GM18951 (cell line): Measurements from ENCODE around the gene HSPA2.
A peak's percentile ranks its signal among the peaks of the same experiment; 100 is the strongest.

Experiments used
- POLR2A ChIP-seq: IDR thresholded peaks from 4 replicates; pipeline ENCODE4 v1.6.1; 2011; ENCODE audit warnings: mild to moderate bottlenecking; ENCODE audit not compliant: insufficient read length, insufficient read depth; ENCODE audit errors: extremely low read depth
- in situ Hi-C: fragments of 300-500 bp; cut with MboI; formaldehyde crosslinking; loops from one replicate; pipeline ENCODE4 v1.12.0; 2022; ENCODE audit warnings: low sequenced_read_pairs, mixed read lengths, inconsistent platforms; ENCODE audit not compliant: unreplicated experiment

HSPA2 gene

DNA sequence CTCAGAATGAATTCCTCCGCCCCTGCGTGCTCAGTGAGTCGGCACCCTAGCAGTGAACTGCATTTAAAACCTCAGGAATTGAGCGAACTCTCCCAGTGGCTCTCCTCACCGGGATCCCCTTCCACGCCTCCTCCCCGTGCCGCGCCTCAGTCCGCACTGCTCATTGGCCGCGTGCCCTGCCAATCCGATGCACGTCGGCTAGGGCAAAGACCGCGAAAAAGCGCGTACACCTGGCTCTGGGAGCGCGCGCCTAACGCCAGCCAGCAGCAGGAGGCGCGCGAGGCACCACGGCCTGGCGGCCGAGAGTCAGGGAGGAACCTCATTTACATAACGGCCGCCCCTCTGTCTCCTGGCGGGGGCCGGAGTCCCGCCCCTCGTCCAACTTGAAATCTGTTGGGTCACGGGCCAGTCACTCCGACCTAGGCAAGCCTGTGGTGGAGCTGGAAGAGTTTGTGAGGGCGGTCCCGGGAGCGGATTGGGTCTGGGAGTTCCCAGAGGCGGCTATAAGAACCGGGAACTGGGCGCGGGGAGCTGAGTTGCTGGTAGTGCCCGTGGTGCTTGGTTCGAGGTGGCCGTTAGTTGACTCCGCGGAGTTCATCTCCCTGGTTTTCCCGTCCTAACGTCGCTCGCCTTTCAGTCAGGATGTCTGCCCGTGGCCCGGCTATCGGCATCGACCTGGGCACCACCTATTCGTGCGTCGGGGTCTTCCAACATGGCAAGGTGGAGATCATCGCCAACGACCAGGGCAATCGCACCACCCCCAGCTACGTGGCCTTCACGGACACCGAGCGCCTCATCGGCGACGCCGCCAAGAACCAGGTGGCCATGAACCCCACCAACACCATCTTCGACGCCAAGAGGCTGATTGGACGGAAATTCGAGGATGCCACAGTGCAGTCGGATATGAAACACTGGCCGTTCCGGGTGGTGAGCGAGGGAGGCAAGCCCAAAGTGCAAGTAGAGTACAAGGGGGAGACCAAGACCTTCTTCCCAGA lies at the start of gene HSPA2:
Gene HSPA2 (plus strand): TSS at position 534 of the 995 bp plus-strand sequence. CDS start 109 bp downstream, at position 643.
- peak; percentile 89 for TF ChIP-seq POLR2A
- in situ Hi-C loops = no loop called here

DNA sequence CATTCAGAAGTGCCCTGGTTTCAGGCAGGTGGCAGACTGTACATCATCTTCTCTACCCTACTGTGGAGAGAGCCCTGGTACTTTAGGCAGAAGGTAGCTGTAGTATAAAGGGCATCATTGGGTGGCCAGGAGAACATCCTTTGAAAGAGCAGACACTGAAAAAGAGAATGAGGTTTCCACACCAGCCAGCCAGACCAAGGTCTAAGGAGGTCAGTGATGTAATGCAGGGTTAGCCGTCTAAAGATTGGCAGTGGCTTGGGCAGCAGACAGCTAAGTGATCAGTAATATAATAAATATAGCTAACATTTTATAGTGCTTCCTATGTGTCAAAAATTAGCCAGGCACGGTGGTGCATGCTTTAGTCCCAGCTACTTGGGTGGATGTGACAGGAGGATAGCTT lies 48.9 kb upstream of the HSPA2 start:
- in situ Hi-C loops = no loop called here
- no peak for TF ChIP-seq POLR2A

DNA sequence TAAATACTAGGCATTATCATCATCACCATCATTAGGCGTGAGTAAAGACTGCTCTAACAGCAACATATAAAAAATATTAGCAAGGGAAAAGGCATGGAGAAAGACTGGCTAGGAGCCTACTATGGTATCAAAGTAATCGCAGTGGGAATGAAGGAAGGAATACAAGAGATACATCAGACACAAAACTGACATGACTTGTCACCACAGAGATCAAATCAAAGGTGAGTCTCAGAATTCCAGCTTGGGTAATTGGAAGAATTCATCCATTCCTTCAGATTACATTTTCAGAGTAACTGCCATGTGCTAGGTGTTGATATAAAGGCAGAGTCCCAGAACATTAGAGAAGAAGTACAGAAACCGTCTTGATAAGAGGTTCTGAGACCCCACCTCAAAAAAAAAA lies 47.1 kb upstream of the HSPA2 start:
- in situ Hi-C loops = no loop called here

DNA sequence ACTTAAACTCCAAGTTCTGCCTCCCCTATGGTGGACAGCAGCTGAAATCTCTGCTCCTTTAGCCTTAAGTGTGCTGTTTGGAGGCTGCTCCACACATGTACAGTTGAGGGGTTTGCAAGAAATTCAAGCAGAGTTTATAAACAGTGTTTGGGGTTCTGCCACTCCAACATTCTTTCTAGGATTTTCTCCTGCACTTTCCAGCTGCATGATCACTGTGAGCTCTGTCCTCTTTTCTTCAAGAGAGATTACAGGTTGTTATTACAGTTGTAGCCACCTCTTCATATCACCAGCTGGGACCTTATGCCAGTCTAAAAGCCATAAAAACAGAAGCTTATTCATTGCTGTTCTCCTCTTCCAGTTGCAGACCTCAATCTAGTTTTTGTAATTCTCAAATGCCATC lies 45.3 kb upstream of the HSPA2 start:
- no peak for TF ChIP-seq POLR2A
- in situ Hi-C loops = no loop called here

More for the DNA sequence above, 47.1 kb upstream of the HSPA2 start:
- TF ChIP-seq POLR2A = no peak

DNA sequence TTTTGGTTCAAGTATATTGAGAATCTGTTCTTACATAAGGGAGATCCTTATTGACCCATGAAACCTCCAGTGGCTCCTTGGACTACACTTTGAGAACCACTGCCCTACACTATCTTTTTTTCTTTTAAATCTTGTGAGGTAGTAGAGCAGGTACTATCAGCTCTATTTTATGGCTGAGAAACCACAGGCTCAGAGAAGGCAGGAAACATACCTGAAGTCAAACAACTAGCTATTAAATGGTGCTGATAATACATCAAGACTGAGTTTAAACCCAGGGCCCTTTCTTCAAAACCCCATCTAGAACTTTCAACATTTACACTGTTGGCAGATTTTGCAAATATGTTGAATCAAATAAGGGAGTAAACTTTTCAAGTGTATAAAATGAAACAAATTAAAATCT lies 43.8 kb upstream of the HSPA2 start:
- TF ChIP-seq POLR2A = no peak
- in situ Hi-C loops = no loop called here

DNA sequence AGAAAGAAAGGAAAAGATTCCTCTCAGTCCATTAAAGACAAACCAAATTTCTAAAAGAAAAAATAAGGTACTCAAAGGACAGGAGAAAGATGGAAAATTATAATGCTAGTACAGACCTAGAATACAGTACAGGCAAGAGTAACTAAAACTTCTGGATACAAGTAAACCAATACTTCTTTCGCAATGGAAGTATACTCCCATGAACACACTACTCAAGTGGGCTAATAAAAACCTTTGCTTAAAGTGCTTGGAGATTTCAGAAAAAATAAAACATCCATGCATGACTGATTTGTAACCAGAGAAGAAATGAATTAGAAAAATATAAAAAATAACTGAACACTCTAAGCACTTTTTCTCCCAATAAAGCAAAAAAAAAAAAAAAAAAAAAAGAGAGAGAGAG lies 40.5 kb upstream of the HSPA2 start:
- in situ Hi-C loops = no loop called here
- TF ChIP-seq POLR2A = no peak

DNA sequence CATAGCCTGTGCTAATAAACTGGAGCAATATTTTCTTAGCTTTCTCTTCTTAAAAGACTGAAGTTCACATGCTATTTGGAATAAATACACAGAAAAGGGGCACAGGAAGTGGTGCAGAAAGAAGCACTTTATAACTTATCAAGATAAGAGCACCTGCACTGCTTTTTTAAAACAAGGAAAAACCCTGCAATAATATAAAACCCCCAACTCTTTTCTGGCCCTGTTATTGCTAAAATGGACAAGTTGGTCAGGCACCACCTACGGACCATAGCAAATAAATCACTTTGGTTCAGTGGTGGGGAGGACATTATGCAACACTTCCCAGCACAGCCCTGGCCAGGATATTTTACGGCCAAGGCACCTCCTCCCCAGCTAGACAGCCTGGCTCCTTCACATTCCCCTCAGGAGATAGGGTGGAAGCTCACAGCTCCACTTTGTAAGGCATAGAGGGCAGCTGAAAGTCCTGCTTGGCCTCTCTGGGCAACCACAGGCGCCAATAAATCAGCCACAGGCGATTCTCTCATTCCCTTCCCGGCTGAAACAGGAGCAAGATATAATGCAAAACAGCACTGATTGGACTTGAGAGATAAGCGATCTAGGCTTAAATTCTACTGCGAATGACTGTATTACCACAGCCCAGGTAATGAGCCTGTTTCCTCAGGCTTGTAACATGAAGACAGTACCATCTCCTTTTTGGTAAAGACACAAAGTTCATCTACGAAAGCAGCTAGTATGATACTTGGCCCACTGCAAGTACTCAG lies 39.0 kb upstream of the HSPA2 start:
- TF ChIP-seq POLR2A = no peak
- in situ Hi-C loops = no loop called here

DNA sequence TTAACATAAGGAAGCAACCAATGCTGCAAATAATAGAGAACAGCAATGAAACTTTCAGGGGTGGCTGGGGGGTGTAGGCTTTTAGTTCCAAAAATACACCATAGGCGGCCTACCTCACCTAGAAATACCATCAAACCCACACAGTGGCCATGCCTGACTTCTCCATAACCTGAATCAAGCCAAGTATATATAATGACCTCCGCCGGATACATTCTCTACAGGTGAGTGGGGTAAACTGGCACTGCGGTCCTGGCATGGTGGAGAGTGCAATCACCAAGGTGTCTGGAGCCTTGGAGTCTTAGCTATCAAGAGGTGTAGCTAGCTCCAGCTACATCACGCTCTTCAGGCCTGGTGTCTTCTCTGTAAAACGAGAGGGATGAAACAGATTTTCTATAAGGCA lies 38.1 kb upstream of the HSPA2 start:
- peak; percentile 28 for TF ChIP-seq POLR2A
- in situ Hi-C loops = no loop called here

DNA sequence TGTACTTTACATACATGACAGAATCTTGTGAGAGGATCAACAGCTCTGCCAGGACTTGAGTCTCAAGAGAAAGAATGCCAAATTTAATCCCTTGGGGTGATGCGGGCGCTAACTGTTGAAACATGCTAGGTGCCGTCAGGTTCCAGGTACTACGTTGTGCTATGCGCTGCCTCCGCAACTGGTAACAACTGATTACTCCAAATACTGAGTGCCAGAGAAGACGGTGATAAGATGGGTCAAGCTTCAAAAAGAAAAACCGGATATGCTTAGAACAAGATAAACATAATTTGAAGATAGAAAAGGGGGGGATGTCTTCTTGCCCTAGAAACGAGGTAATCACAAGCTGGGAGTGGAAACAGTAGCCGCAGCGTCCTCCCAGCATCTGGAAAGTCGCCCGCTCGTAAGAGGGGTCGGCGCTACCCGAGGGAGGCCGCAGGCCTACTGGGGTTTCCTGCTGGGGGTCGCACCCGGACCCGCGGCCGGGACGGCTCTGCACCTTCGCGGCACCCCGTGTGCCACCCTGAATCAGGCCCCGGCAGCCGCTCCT lies 37.6 kb upstream of the HSPA2 start:
- in situ Hi-C loops = no loop called here
- TF ChIP-seq POLR2A = no peak

DNA sequence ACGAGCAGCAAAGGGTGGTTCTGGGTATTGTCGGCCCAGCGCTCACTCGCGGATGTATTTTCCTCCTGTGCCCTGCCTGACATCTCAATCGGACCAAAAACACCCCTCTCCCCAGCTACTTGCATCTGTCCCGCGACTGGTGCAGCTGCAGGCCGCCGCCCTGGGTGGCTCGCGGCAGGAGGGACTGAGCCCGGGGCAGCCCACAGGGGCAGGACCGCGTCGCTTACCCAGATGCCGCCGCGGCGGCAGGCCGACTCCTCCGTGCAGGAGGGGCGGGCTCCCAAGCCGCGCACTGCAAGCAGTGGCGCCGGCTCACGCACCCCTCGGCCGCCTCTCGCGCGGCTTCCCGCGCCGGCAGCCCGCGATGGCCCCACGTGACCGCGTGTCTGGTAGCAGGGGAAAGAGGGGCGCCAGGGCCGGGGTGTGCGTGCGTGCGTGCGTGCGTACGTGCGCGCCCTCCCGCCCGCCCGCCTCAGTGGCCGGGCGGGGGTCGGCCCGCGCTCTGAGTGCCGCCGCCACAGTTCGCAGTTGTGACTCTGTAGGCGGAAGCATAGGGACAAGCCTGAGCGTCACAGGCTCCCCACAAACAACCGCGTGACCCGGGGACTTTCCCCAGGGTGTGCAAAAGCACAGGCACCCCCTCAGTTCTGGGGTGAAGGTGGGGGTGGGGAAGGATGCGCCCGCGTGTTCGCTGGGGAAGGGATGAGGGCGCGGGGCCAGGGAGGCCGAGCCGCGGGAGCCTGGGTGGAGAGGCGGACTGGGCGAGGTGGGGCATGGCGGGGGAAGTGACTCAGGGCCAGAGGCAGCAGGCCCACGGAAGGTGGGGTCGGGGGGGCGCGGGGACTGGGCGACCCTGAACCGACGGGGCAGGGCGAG lies 36.9 kb upstream of the HSPA2 start, which contains the start of gene ZBTB25:
Gene ZBTB25 (minus strand): TSS at position 405 of the 876 bp plus-strand sequence. CDS start 13,305 bp downstream, outside the sequence.
- in situ Hi-C loops = no loop called here

DNA sequence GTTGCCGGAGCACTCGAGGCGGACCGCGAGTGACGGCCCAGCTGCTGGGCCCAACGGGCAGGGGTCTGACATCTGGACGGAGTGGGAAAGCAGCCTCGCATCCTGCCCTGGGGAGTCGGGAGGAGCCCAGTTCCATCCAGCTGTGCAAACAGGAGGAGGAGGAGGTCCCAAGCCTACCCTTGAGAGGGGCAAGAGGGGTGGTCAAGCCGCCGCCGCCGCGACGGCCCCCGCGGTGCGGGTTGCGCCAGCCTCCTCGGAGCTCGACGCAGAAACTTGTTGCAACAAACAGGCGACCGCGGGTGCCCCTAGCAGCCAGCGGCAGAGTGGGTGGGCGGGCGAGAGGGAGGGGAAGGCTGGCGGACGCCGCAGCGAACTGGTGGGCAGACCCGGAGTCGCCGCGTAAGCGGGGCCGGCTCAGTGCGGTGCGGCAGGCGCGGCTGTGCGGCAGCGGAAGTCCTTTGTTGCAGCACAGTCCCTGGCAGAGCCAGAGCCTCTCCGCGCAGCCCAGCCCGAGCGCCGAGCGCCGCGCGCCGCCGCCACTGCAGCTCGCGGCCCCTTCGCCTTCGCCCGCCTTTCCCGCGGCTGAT lies 36.1 kb upstream of the HSPA2 start, which contains the start of gene ZBTB1:
Gene ZBTB1 (plus strand): TSS at position 461 of the 587 bp plus-strand sequence. CDS start 16,735 bp downstream, outside the sequence.
- in situ Hi-C loops = no loop called here
- TF ChIP-seq POLR2A = peak; percentile 84

More for the DNA sequence above, 36.9 kb upstream of the HSPA2 start, which contains the start of gene ZBTB25:
- TF ChIP-seq POLR2A = peak; percentile 66
